Common myeloid progenitor, CD34-positive (primary cell): ENCODE results near the gene TPX2.
A peak's percentile ranks its signal among the peaks of the same experiment; 100 is the strongest.
"Not testable (repeated sequence)": the region's sequence is repeated elsewhere in the genome, so short reads cannot be mapped to it uniquely, and the experiment has no call there.

Experiments
- CTCF ChIA-PET: fragments of 350-600 bp; sonication (Branson Sonifier 250); formaldehyde crosslinking; loops from one replicate; lab custom pipeline; 2021; ENCODE audit warnings: antibody characterized with exemption; lab: Charles Lee
- POLR2A ChIA-PET: fragments of 350-600 bp; sonication (Branson Sonifier 250); formaldehyde crosslinking; loops from one replicate; lab custom pipeline; 2021; ENCODE audit warnings: antibody characterized with exemption; lab: Charles Lee
- DNase-seq, 3 donors: peaks; one replicate each; pipeline versions ENCODE4 v3.0.0 to v3.0.0-alpha.2; 2013
- H3K27ac ChIP-seq, 2 experiments: 1 replicate in 1 of 2; 2 replicates in 1 of 2; pipeline ENCODE4 v1.7.0; 2013; ENCODE audit warnings: inconsistent platforms in 2 of 2, low read length in 2 of 2, mild to moderate bottlenecking in 2 of 2, low read depth in 1 of 2, moderate library complexity in 1 of 2; ENCODE audit not compliant: severe bottlenecking in 2 of 2, insufficient read depth in 1 of 2, poor library complexity in 1 of 2
- H3K27me3 ChIP-seq, 5 experiments: replicated peaks in 2 of 5; 1 replicate in 3 of 5; 2 replicates in 2 of 5; pipeline versions ENCODE4 v1.6.1 to v1.7.0; 2013; ENCODE audit warnings: low read length in 4 of 5, mild to moderate bottlenecking in 2 of 5, moderate library complexity in 2 of 5, inconsistent platforms in 1 of 5; ENCODE audit not compliant: insufficient read depth in 5 of 5, control insufficient read depth in 4 of 5
- H3K36me3 ChIP-seq, 4 experiments: 1 replicate in 2 of 4; 2 replicates in 2 of 4; pipeline versions ENCODE4 v1.6.1 to v1.7.0; 2013; ENCODE audit warnings: low read length in 3 of 4, control low read depth in 1 of 4, mild to moderate bottlenecking in 1 of 4; ENCODE audit not compliant: control insufficient read depth in 4 of 4, insufficient read depth in 4 of 4
- H3K4me1 ChIP-seq, 4 experiments: 1 replicate in 3 of 4; 2 replicates in 1 of 4; pipeline versions ENCODE4 v1.6.1 to v1.7.1; 2013; ENCODE audit warnings: low read length in 3 of 4, mild to moderate bottlenecking in 3 of 4, control low read depth in 1 of 4, inconsistent platforms in 1 of 4, moderate library complexity in 1 of 4; ENCODE audit not compliant: control insufficient read depth in 4 of 4, insufficient read depth in 4 of 4; ENCODE audit errors: control extremely low read depth in 1 of 4
- H3K4me3 ChIP-seq, 7 experiments: 1 replicate in 4 of 7; 2 replicates in 3 of 7; pipeline versions ENCODE4 v1.5.1 to v1.7.0; 2013; ENCODE audit warnings: mild to moderate bottlenecking in 7 of 7, low read length in 6 of 7, moderate library complexity in 6 of 7, inconsistent platforms in 2 of 7, low read depth in 2 of 7, control low read depth in 1 of 7; ENCODE audit not compliant: insufficient read depth in 4 of 7, control insufficient read depth in 1 of 7; ENCODE audit errors: extremely low read depth in 1 of 7
- H3K9me3 ChIP-seq, 5 experiments: 1 replicate in 4 of 5; 2 replicates in 1 of 5; pipeline versions ENCODE4 v1.6.1 to v1.7.1; 2013; ENCODE audit warnings: low read length in 4 of 5, mild to moderate bottlenecking in 2 of 5, inconsistent platforms in 1 of 5, low read depth in 1 of 5, moderate library complexity in 1 of 5; ENCODE audit not compliant: control insufficient read depth in 4 of 5, insufficient read depth in 2 of 5; ENCODE audit errors: control extremely low read depth in 1 of 5
- WGBS: methylation state at CpG from one replicate; pipeline ENCODE4 v1.1.5; 2013; ENCODE audit not compliant: insufficient coverage; 5-methylcytosine and 5-hydroxymethylcytosine counted together

TPX2 gene

DNA sequence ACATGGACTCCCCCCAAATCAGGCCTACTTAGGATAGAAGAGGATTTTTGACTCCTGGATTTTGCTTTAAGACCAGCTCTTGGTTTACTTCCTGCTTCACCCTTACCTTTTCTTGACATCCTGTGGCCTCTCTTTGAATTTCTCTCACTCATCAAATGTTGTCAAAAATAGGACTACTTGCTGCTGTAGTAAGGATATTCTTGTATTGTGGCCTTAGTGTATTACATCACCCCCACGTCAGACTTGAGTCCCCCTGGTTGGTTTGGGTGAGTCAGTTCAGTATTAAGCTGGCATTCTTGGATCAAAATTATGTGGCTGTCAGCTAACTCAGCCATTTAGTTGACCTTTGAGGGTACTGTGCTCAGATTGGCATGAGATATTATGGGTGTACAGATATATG lies 1.1 kb downstream of the TPX2 start:
- H3K27ac ChIP-seq: peak overlapping the region; percentile 72 to 86
- peaks cover 0 to 11% (median 3%) of the 10 kb centered on the region in 4 experiments for H3K36me3 ChIP-seq
- ChIA-PET CTCF (interaction anchor here (1.0 to 2.2 kb wide), 4 partner anchors 9 to 127 kb away, joined by 3 to 5 read pairs (median 3); no protein-coding TSS in a partner anchor), POLR2A (no interaction called here)
- peak overlapping the region in 6 of 7 experiments; percentile 95 to 99 (median 98) for H3K4me3 ChIP-seq
- no CpG with 5 or more reads among the region's 1 CpG for WGBS
- peaks cover 18 to 34% (median 29%) of the 10 kb centered on the region in 4 experiments for H3K4me1 ChIP-seq
- no peaks in the 10 kb centered on the region for H3K27me3 ChIP-seq
- DNase-seq: peak; percentile 40 to 67 (median 56)
- no peaks in the 10 kb centered on the region for H3K9me3 ChIP-seq

GRCh38 chr20:31740656-31741323 lies 1.7 kb downstream of the TPX2 start:
- Histone ChIP-seq H3K9me3 (no peaks in the 10 kb centered on the region), H3K27me3 (no peaks in the 10 kb centered on the region), H3K36me3 (peaks cover 0 to 15% (median 3%) of the 10 kb centered on the region in 4 experiments), H3K4me1 (peaks cover 18 to 34% (median 29%) of the 10 kb centered on the region in 4 experiments), H3K4me3 (peak overlapping the region in 3 of 7 experiments; percentile 97 to 99 (median 98)), H3K27ac (peak overlapping the region; percentile 72 to 86)
- POLR2A ChIA-PET: interaction anchor here (0.8 kb wide), 1 partner anchor 13 kb away, joined by 4 read pairs; no protein-coding TSS in a partner anchor
- DNase-seq: no peak
- CTCF ChIA-PET: interaction anchor here (1.0 to 2.2 kb wide), 3 partner anchors 9 to 107 kb away, joined by 3 to 5 read pairs (median 3); no protein-coding TSS in a partner anchor
- WGBS: 100% methylated on average over 1 of the region's 1 CpG

DNA sequence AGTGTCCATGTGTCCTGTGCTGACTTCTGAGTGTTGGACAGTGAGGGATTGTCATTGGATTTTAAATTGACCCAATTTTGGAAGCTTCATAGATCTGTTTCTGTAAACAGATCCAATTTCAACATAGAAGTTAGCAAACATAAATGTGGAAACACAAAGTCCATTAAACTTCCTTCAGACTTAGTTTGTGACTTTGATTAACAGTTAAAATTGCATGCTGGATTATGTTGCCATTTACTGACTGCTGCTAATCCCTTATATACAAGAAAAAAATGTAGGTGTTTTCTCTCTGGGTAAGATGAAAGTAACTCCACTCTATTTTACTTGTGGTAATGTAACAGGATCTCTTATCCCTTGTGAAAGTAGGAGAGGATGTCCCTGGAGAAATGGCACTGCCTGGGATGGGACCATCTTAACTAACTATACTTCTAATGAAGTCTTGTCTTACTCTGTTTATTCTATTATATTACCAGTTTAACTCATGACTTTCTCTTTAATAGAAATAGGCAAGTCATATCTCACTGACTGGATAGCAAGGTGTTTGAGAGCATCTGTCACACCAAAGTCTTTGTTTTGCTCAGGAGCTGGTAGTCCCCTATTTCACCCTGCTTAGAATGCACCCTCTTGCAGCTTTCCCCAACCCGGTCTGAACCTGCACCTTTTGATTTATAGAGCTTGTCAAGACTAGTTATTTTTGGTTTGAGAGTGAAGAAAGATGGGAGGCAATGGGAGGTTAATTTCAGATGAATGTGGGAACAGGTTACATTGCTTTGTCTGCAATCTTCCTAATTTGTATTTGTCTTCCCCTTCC lies 7.2 kb downstream of the TPX2 start:
- H3K4me1 ChIP-seq: peaks cover 1 to 13% (median 9%) of the 10 kb centered on the region in 4 experiments
- POLR2A ChIA-PET: no interaction called here
- H3K4me3 ChIP-seq: no peak overlapping the region
- no peaks in the 10 kb centered on the region for H3K27me3 ChIP-seq
- DNase-seq: peak in 1 of 3 donors; percentile 25
- WGBS: no CpG with 5 or more reads among the region's 1 CpG
- H3K27ac ChIP-seq: peak overlapping the region in 1 of 2 experiments; percentile 20
- H3K9me3 ChIP-seq: no peaks in the 10 kb centered on the region
- CTCF ChIA-PET: interaction anchor here (1.1 kb wide), 1 partner anchor 23 kb away, joined by 3 read pairs; no protein-coding TSS in a partner anchor
- H3K36me3 ChIP-seq: peaks cover 0 to 33% (median 5%) of the 10 kb centered on the region in 4 experiments

DNA sequence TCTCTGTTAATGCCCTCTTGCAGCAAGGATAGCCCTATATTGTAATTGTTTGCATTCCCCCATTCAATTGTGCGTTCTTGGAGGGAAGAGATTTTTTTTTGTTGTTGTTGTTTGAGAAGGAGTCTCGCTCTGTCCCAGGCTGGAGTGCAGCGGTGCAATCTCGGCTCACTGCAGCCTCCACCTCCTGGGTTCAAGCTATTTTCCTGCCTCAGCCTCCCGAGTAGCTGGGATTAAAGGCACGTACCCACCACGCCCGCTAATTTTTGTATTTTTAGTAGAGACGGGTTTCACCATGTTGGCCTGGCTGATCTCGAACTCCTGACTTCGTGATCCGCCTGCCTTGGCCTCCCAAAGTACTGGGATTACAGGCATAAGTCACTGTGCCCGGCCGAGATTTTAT lies 7.9 kb downstream of the TPX2 start:
- DNase-seq, H3K27me3 ChIP-seq, H3K27ac ChIP-seq, H3K4me3 ChIP-seq, H3K9me3 ChIP-seq: not testable (repeated sequence)
- WGBS: 97% methylated on average over 9 of the region's 14 CpGs
- ChIA-PET CTCF (interaction anchor here (1.1 to 2.5 kb wide), 2 partner anchors 23 kb away, joined by 3 to 9 read pairs; no protein-coding TSS in a partner anchor), POLR2A (interaction anchor here (0.6 kb wide), 2 partner anchors 205 to 325 kb away, joined by 3 to 4 read pairs; partner anchors contain the start of gene PDRG1)
- Histone ChIP-seq H3K4me1 (peaks cover 1 to 13% (median 6%) of the 10 kb centered on the region in 4 experiments), H3K36me3 (peaks cover 0 to 36% (median 6%) of the 10 kb centered on the region in 4 experiments)

- Histone ChIP-seq H3K4me1 (peaks cover 0 to 13% (median 6%) of the 10 kb centered on the region in 4 experiments), H3K27me3 (no peaks in the 10 kb centered on the region), H3K9me3 (no peaks in the 10 kb centered on the region), H3K4me3 (no peak overlapping the region), H3K27ac (no peak overlapping the region), H3K36me3 (peaks cover 0 to 41% (median 9%) of the 10 kb centered on the region in 4 experiments)
- WGBS: 40% methylated on average over 1 of the region's 5 CpGs
- POLR2A ChIA-PET: interaction anchor here (0.6 kb wide), 2 partner anchors 204 to 324 kb away, joined by 3 to 4 read pairs; partner anchors contain the start of gene PDRG1
- peak in 1 of 3 donors; percentile 26 for DNase-seq
- CTCF ChIA-PET: interaction anchor here (1.4 to 2.5 kb wide), 2 partner anchors 24 to 109 kb away, joined by 3 to 9 read pairs; no protein-coding TSS in a partner anchor
These were observed 8.6 kb downstream of the TPX2 start for GRCh38 chr20:31747640-31748039.

DNA sequence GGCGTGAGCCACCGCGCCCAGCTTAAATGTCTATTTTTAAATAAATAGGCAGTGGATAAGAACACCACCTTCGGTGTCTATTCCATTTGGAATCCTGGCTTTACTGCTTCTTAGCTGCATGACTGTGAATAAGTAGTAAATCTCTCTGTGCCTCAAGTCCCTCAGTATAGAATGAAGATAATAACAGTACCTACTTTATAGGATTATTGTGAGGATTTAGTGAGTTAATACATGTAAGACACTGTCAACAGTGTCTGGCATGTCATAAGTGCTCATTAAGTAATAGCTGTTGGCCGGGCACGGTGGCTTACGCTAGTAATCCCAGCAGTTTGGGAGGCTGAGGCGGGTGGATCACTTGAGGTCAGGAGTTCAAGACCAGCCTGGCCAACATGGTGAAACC lies 10.1 kb downstream of the TPX2 start:
- Histone ChIP-seq H3K9me3 (no peaks in the 10 kb centered on the region), H3K27ac (no peak overlapping the region), H3K4me3 (no peak overlapping the region), H3K36me3 (peaks cover 0 to 44% (median 9%) of the 10 kb centered on the region in 4 experiments), H3K27me3 (no peaks in the 10 kb centered on the region), H3K4me1 (peaks cover 0 to 13% (median 6%) of the 10 kb centered on the region in 4 experiments)
- ChIA-PET CTCF (interaction anchor here (0.7 to 2.5 kb wide), 6 partner anchors 9 to 1061 kb away, joined by 3 to 9 read pairs (median 4); no protein-coding TSS in a partner anchor), POLR2A (interaction anchor here (0.6 kb wide), 1 partner anchor 10 kb away, joined by 4 read pairs; no protein-coding TSS in a partner anchor)
- no peak for DNase-seq
- 96% methylated on average over 5 of the region's 8 CpGs for WGBS
